ENCODE data around the gene NADK2.

DNA sequence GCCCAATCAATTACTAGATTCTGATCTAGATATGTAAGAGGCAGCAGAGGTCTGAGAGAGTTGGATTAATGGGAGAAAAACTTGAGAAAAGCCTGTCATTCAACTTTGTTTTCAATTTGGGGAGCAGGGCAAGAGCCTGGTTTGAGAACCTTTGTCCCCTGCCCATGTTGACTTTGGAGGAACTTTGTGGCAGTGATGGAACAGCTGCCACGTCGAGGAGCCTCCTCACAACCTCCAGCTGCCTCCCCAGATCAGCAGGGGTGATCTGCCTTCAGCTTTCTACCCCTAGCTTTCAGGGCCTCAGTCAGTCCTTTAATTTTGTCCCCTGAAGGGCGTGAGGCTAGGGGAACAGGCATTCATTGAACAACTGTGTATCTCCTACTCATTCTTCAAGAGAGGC is 81.1 kb downstream of the NADK2 start:
- TF ChIP-seq SP1 (IDR thresholded peaks at IDR 0.05; ENCODE audit: low read depth, low read length) (no peak), POLR2A (IDR thresholded peaks at IDR 0.05; ENCODE audit: low read depth, low read length) (no peak), RAD21 (IDR thresholded peaks at IDR 0.05; ENCODE audit: insufficient read depth, low read depth, low read length) (no peak), POLR2AphosphoS5 (IDR thresholded peaks at IDR 0.05; ENCODE audit: low read length) (no peak), MYB (IDR thresholded peaks at IDR 0.05; ENCODE audit: borderline replicate concordance, low read depth, low read length) (no peak), EP300 (IDR thresholded peaks at IDR 0.05; ENCODE audit: borderline replicate concordance in 1 of 2, control insufficient read depth in 1 of 2, low read depth in 2 of 2, low read length in 2 of 2) (no peak)
- TF ChIP-seq, protein P1, sequence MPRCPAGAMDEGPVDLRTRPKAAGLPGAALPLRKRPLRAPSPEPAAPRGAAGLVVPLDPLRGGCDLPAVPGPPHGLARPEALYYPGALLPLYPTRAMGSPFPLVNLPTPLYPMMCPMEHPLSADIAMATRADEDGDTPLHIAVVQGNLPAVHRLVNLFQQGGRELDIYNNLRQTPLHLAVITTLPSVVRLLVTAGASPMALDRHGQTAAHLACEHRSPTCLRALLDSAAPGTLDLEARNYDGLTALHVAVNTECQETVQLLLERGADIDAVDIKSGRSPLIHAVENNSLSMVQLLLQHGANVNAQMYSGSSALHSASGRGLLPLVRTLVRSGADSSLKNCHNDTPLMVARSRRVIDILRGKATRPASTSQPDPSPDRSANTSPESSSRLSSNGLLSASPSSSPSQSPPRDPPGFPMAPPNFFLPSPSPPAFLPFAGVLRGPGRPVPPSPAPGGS (IDR thresholded peaks at IDR 0.05; ENCODE audit: borderline replicate concordance, insufficient read depth, low read depth, low read length, poor library complexity, severe bottlenecking): no peak
- TF ChIP-seq, protein P2, sequence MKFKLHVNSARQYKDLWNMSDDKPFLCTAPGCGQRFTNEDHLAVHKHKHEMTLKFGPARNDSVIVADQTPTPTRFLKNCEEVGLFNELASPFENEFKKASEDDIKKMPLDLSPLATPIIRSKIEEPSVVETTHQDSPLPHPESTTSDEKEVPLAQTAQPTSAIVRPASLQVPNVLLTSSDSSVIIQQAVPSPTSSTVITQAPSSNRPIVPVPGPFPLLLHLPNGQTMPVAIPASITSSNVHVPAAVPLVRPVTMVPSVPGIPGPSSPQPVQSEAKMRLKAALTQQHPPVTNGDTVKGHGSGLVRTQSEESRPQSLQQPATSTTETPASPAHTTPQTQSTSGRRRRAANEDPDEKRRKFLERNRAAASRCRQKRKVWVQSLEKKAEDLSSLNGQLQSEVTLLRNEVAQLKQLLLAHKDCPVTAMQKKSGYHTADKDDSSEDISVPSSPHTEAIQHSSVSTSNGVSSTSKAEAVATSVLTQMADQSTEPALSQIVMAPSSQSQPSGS (IDR thresholded peaks at IDR 0.05; ENCODE audit: low read length): no peak
